ENCODE data around the gene TLR7. TPM values are rescaled to one million over a fixed set of nuclear protein-coding genes. Genes with fewer than 3 reads are reported as not detected.

TLR7 gene
- total and polyA plus RNA-seq, 2 of the 4 experiments (the other 2 are of a cell fraction): not detected

- Histone ChIP-seq H3K27ac (ENCODE audit: insufficient read depth, low read length) (no peak overlapping the region), H4K91ac (ENCODE audit: insufficient read depth, low read depth, low read length) (no peak overlapping the region), H3K4me2 (ENCODE audit: low read depth, low read length) (no peak overlapping the region), H4K20me1 (ENCODE audit: insufficient read depth, low read length) (no peaks in the 10 kb centered on the region), H2BK15ac (ENCODE audit: low read depth, low read length) (no peak overlapping the region), H3K9me1 (ENCODE audit: insufficient read depth, low read length) (no peaks in the 10 kb centered on the region), H3K36me3 (ENCODE audit: control insufficient read depth, insufficient read depth, low read length) (no peaks in the 10 kb centered on the region), H3K4me1 (ENCODE audit: control insufficient read depth, insufficient read depth, low read length) (no peaks in the 10 kb centered on the region), H3K18ac (ENCODE audit: low read depth, low read length) (no peak overlapping the region), H3K9ac (ENCODE audit: low read depth, low read length) (no peak overlapping the region), H2BK20ac (ENCODE audit: low read depth, low read length) (no peak overlapping the region), H3K4ac (ENCODE audit: low read depth, low read length) (no peak overlapping the region), H2AFZ (replicated peaks; ENCODE audit: low read length, poor library complexity) (no peak overlapping the region), H2BK120ac (ENCODE audit: low read depth, low read length) (no peak overlapping the region), H2AK9ac (replicated peaks; ENCODE audit: low read depth, low read length, poor library complexity) (no peak overlapping the region), H3K56ac (ENCODE audit: extremely low read depth, insufficient read depth, low read length) (no peak overlapping the region), H3K9me3 (ENCODE audit: control insufficient read depth, insufficient read depth, low read length) (no peaks in the 10 kb centered on the region), H2AK5ac (ENCODE audit: low read depth, low read length) (no peak overlapping the region), H3K79me1 (ENCODE audit: low read depth in 1 of 2, low read length in 2 of 2) (no peaks in the 10 kb centered on the region), H2BK5ac (ENCODE audit: low read depth, low read length, poor library complexity, severe bottlenecking) (no peak overlapping the region), H3K14ac (replicated peaks; ENCODE audit: low read depth, low read length) (no peak overlapping the region), H3K4me3 (ENCODE audit: insufficient read depth, low read depth, low read length) (no peak overlapping the region), H4K5ac (ENCODE audit: low read depth, low read length) (no peak overlapping the region), H3K27me3 (ENCODE audit: control insufficient read depth, insufficient read depth, low read length) (no peaks in the 10 kb centered on the region; the same call in 1 of the 2 replicates), H3K23ac (ENCODE audit: low read depth, low read length) (no peak overlapping the region), H4K8ac (ENCODE audit: low read depth in 2 of 2, low read length in 2 of 2) (no peak overlapping the region)
- no peak for TF ChIP-seq CTCF (conservative IDR thresholded peaks at IDR 0.05; ENCODE audit: low read depth, low read length)
- TF ChIP-seq ELK1 (IDR thresholded peaks at IDR 0.05; ENCODE audit: borderline replicate concordance, low read depth, low read length): no peak
- TF ChIP-seq BHLHE40 (IDR thresholded peaks at IDR 0.05; ENCODE audit: low read depth, low read length): no peak
- TF ChIP-seq MXI1 (IDR thresholded peaks at IDR 0.05; ENCODE audit: borderline replicate concordance, low read depth, low read length): no peak
- TF ChIP-seq RAD21 (IDR thresholded peaks at IDR 0.05; ENCODE audit: low read length): no peak
- TF ChIP-seq SMC3 (IDR thresholded peaks at IDR 0.05; ENCODE audit: low read depth, low read length): no peak
- TF ChIP-seq CEBPB (IDR thresholded peaks at IDR 0.05; ENCODE audit: low read depth, low read length): no peak
- no peak for TF ChIP-seq CHD1 (IDR thresholded peaks at IDR 0.05; ENCODE audit: low read depth, low read length)
- TF ChIP-seq MAFK (IDR thresholded peaks at IDR 0.05; ENCODE audit: low read depth, low read length): no peak
- TF ChIP-seq NFE2L2 (IDR thresholded peaks at IDR 0.05; ENCODE audit: low read depth, low read length): no peak
- TF ChIP-seq FOS (IDR thresholded peaks at IDR 0.05; ENCODE audit: low read depth, low read length): no peak
- no peak for TF ChIP-seq USF2 (IDR thresholded peaks at IDR 0.05; ENCODE audit: low read depth, low read length)
- TF ChIP-seq RCOR1 (IDR thresholded peaks at IDR 0.05; ENCODE audit: insufficient replicate concordance, low read length): no peak
- TF ChIP-seq MAZ (IDR thresholded peaks at IDR 0.05; ENCODE audit: borderline replicate concordance, low read depth, low read length): no peak
- no peak for TF ChIP-seq RFX5 (IDR thresholded peaks at IDR 0.05; ENCODE audit: low read depth, low read length)
- no peak for TF ChIP-seq POLR2A (IDR thresholded peaks at IDR 0.05; ENCODE audit: low read depth, low read length)
- dilution Hi-C loops (cut with HindIII; ENCODE audit: low sequenced_read_pairs, unreplicated experiment) (no loop called here), in situ Hi-C loops (cut with MboI; ENCODE audit: low sequenced_read_pairs) (no loop called here), intact Hi-C loops (cut with micrococcal nuclease) (no loop called here)
- CTCF ChIA-PET: no interaction called here
- BruUV-seq (replicated peaks): no TSS peak
- no peak for ATAC-seq (ENCODE audit: low read depth)
- no peak for DNase-seq
- WGBS, 2 experiments (ENCODE audit: extremely low coverage in 2 of 2, insufficient read length in 1 of 2): no CpG with 5 or more reads among the region's 10 CpGs
- POLR2A ChIA-PET (ENCODE audit: unreplicated experiment): no interaction called here
Observed at GRCh38 chrX:12910423-12911121, 43.7 kb downstream of the TLR7 start.
